Cardiac muscle cell (in vitro differentiated cells and primary cell): ENCODE results near the gene KDM2A. TPM values are rescaled to one million over a fixed set of nuclear protein-coding genes. Genes with fewer than 3 reads are reported as not detected.
A peak's percentile ranks its signal among the peaks of the same experiment; 100 is the strongest.
"Not testable (repeated sequence)": the region's sequence is repeated elsewhere in the genome, so short reads cannot be mapped to it uniquely, and the experiment has no call there.

ENCODE experiments used
- DNase-seq, 2 donors: peaks; one replicate each; pipeline versions ENCODE4 v3.0.0 to v3.0.0-alpha.2; 2010 to 2017; ENCODE audit warnings: low read depth in 1 of 2, low spot score in 1 of 2
- H3K27ac ChIP-seq: fragments of 200-600 bp; sonication (generic); 2 replicates; pipeline ENCODE4 v1.5.1; 2016
- H3K27me3 ChIP-seq: fragments of 200-600 bp; sonication (generic); 2 replicates; pipeline ENCODE4 v1.6.0; 2016; ENCODE audit warnings: control low read depth
- H3K36me3 ChIP-seq: fragments of 200-600 bp; sonication (generic); 2 replicates; pipeline ENCODE4 v1.5.1; 2016; ENCODE audit warnings: control low read depth
- H3K4me1 ChIP-seq: fragments of 200-600 bp; sonication (generic); 2 replicates; pipeline ENCODE4 v1.8.1; 2017; ENCODE audit warnings: low read depth, mild to moderate bottlenecking, mixed run types
- H3K4me3 ChIP-seq: fragments of 200-600 bp; sonication (generic); 2 replicates; pipeline ENCODE4 v1.5.1; 2016; ENCODE audit warnings: mild to moderate bottlenecking
- H3K9me3 ChIP-seq: fragments of 200-600 bp; sonication (generic); 2 replicates; pipeline ENCODE4 v1.5.1; 2017; ENCODE audit warnings: low read depth, mild to moderate bottlenecking, control low read depth
- CTCF ChIP-seq: IDR thresholded peaks from 2 replicates; pipeline ENCODE4 v1.5.1; 2012; ENCODE audit warnings: low read depth, mild to moderate bottlenecking, low read length
- polyA plus RNA-seq: library from polyadenylated mRNA; unstranded; fragments of >200 nt; fragmentation: Nextera tagmentation; extraction: Ambion mirVana; gene quantifications from 2 replicates; pipeline ENCODE4 v1.2.1, GENCODE V29; 2016
- total RNA-seq: library from RNA; depleted of rRNA; stranded (reverse); fragments of >200 nt; gene quantifications from 2 replicates; pipeline ENCODE4 v1.2.3, GENCODE V29; 2016

KDM2A gene
- total and polyA plus RNA-seq, 2 experiments from 2014 or later, result 17.6 to 37.8 TPM

- H3K36me3 ChIP-seq, result no peaks in the 10 kb centered on the region
- no peaks in the 10 kb centered on the region for H3K27me3 ChIP-seq
- H3K27ac ChIP-seq, result no peak overlapping the region
- DNase-seq, result no peak
- no peak for TF ChIP-seq CTCF
- H3K9me3 ChIP-seq, result no peaks in the 10 kb centered on the region
- peaks cover 3% of the 10 kb centered on the region for H3K4me1 ChIP-seq
- H3K4me3 ChIP-seq, result no peak overlapping the region
Observed at GRCh38 chr11:67126986-67127385, 7.9 kb downstream of the KDM2A start.

- not testable (repeated sequence) for H3K4me1 ChIP-seq, H3K27me3 ChIP-seq, H3K4me3 ChIP-seq, H3K27ac ChIP-seq, H3K9me3 ChIP-seq, DNase-seq
- H3K36me3 ChIP-seq, result peaks cover 21% of the 10 kb centered on the region
Observed at GRCh38 chr11:67130861-67131260, 11.8 kb downstream of the KDM2A start.

GRCh38 chr11:67136156-67136555 is 17.1 kb downstream of the KDM2A start:
- H3K4me1 ChIP-seq, result no peaks in the 10 kb centered on the region
- TF ChIP-seq CTCF, result no peak
- H3K27me3 ChIP-seq, result no peaks in the 10 kb centered on the region
- no peaks in the 10 kb centered on the region for H3K9me3 ChIP-seq
- no peak overlapping the region for H3K27ac ChIP-seq
- peaks cover 27% of the 10 kb centered on the region for H3K36me3 ChIP-seq
- DNase-seq, result no peak
- H3K4me3 ChIP-seq, result no peak overlapping the region

- Histone ChIP-seq H3K9me3 (no peaks in the 10 kb centered on the region), H3K4me1 (no peaks in the 10 kb centered on the region), H3K27me3 (no peaks in the 10 kb centered on the region), H3K27ac (no peak overlapping the region), H3K36me3 (peaks cover 28% of the 10 kb centered on the region), H3K4me3 (no peak overlapping the region)
- TF ChIP-seq CTCF, result no peak
- no peak for DNase-seq
Observed at GRCh38 chr11:67138922-67139321, 19.9 kb downstream of the KDM2A start.

GRCh38 chr11:67146516-67147226 is 27.6 kb downstream of the KDM2A start:
- H3K27ac ChIP-seq, result peak overlapping the region; percentile 28
- no peaks in the 10 kb centered on the region for H3K4me1 ChIP-seq
- no peak for DNase-seq
- H3K9me3 ChIP-seq, result no peaks in the 10 kb centered on the region
- no peaks in the 10 kb centered on the region for H3K27me3 ChIP-seq
- peaks cover 12% of the 10 kb centered on the region for H3K36me3 ChIP-seq
- H3K4me3 ChIP-seq, result no peak overlapping the region
- TF ChIP-seq CTCF, result no peak

- no peak overlapping the region for H3K27ac ChIP-seq
- H3K4me3 ChIP-seq, result no peak overlapping the region
- no peak for DNase-seq
- no peak for TF ChIP-seq CTCF
- peaks cover 6% of the 10 kb centered on the region for H3K36me3 ChIP-seq
- no peaks in the 10 kb centered on the region for H3K9me3 ChIP-seq
- no peaks in the 10 kb centered on the region for H3K4me1 ChIP-seq
- H3K27me3 ChIP-seq, result no peaks in the 10 kb centered on the region
Observed at GRCh38 chr11:67153971-67154370, 34.9 kb downstream of the KDM2A start.
